GM19023 (cell line): ENCODE data around the gene NR1I2.

Experiments used
- ATAC-seq: cut with Tn5 transposase; IDR thresholded peaks from one replicate; pipeline ENCODE4 v1.9.1; 2021; ENCODE audit warnings: mild to moderate bottlenecking, moderate library complexity; ENCODE audit not compliant: unreplicated experiment

The NR1I2 gene

DNA sequence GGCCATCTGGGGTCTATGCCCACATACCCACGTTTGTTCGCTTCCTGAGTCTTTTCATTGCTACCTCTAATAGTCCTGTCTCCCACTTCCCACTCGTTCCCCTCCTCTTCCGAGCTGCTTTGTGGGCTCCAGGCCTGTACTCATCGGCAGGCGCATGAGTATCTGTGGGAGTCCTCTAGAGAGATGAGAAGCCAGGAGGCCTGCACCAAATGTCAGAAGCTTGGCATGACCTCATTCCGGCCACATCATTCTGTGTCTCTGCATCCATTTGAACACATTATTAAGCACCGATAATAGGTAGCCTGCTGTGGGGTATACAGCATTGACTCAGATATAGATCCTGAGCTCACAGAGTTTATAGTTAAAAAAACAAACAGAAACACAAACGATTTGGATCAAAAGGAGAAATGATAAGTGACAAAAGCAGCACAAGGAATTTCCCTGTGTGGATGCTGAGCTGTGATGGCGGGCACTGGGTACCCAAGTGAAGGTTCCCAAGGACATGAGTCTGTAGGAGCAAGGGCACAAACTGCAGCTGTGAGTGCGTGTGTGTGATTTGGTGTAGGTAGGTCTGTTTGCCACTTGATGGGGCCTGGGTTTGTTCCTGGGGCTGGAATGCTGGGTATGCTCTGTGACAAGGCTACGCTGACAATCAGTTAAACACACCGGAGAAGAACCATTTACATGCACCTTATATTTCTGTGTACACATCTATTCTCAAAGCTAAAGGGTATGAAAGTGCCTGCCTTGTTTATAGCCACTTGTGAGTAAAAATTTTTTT is 35.9 kb downstream of the NR1I2 start:
- ATAC-seq: no peak

DNA sequence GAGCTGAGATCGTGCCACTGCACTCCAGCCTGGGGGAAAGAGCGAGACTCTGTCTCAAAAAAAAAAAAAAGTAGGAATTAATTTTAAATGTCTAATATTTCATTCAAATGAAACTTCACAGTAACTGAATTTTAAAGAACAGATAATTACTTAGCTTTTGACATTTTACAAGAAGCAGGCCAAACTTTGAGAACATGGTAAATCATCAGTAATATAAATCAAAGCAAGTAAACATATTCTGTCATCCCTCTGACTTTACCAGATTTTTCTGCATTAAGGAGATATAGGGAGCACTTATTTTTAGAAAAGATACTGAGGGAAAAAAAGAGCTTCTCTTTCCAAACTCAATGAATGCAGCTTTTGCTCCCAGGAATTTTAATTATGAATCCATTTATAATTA is 37.0 kb downstream of the NR1I2 start:
- no peak for ATAC-seq

DNA sequence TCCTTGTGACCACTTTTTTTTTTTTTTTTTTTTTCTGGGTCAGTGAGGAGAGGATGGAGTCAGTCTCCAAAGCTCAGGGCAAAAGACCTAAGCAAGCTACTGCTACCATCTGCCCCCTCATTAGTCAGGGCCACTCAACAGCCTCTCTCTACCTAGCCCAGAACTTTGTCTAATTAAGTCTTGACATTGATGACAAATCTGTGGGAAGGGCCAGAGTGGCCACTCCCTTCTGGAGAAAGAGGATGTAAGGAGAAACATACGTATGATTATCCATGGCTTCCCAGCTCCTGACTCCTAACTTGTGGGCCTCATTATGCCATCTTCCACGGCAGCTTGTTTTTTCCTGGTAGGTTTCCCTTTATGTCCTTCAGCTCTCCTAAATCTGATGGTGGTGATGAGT is 37.9 kb downstream of the NR1I2 start:
- no peak for ATAC-seq

DNA sequence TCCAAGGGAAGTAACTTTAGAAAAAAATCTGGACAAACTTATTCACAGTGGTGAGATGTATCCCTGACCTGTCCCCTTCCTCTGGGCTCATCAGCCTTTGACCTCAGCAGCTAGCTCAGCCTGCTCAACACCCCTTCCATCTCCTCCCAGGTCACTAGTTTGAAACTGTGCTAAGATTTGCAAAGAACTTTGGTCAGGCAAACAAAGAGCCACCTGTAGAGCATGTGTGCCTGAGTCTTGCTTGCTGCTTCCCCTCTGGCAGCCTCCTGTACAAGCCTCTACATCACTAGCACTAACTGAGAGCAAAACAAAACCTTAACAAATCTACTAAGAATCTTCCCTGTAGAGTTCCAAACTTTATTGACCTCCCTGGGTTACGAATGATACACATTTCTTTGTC is 43.9 kb downstream of the NR1I2 start:
- no peak for ATAC-seq

GRCh38 chr3:119826711-119827608 is 45.1 kb downstream of the NR1I2 start:
- no peak for ATAC-seq

GRCh38 chr3:119829420-119829819 is 47.5 kb downstream of the NR1I2 start:
- no peak for ATAC-seq

GRCh38 chr3:119831022-119831421 is 49.1 kb downstream of the NR1I2 start:
- no peak for ATAC-seq

- ATAC-seq: no peak
Observed at GRCh38 chr3:119831941-119832371, 50.1 kb downstream of the NR1I2 start.

DNA sequence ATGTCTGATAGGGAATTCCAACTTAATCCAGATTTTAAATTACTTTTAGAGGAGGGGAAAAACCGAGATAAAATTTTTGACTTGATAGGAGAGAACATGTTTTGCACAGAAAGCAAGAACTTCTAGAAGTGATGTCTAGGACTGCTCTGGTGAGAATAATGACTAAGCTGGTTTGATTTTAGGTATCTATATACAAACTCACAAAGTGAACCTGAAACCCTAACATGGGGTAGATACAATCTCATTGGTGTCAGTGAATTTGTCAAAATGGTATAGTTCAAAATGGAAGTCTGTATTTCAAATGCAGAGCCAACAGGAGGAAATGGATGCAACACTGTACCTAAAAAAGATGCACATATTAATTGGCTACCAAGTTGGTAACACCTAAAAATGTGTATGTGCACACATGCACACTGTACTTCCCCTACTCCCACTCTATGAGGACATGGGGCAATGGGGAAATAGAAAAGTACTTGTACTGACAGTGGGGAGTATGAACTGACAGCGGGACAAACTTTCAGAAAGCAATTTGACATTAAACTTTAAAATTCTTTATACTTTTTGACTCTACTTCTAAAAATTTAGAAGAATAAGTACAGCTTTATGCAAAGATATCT is 53.0 kb downstream of the NR1I2 start:
- ATAC-seq: no peak

- no peak for ATAC-seq
Observed at GRCh38 chr3:119835556-119835955, 53.7 kb downstream of the NR1I2 start.

DNA sequence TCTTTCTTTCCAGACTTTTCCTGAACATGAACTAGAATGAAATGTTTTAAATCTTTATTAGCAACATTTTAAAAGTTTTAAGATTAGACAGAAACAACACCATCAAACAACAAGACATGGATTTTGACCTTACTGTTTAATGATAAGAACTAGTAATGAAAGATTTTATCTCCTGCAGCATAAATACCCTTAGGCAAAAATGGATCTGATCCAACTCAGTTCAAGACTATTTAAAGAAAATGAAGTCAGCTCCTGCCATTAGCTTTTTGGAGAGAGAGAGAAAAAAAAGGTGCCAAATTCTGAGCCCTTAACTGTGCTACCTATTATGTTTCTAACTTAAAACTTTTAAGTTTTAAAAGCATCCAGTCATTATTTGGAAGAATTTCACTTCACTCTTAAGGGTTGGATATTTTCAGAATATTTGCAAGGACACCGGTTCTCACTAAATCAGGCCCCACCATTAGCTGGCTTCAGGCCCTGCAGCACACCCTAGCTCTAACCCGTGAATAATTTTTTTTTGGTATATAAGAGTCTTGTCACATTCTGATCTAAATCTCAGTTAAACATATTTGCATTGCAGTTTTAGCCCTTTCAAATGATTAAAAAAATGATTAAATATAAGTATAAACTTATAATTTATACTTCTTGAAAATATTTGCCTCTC is 60.0 kb downstream of the NR1I2 start:
- ATAC-seq: no peak

- no peak for ATAC-seq
Observed at GRCh38 chr3:119849126-119849525, 67.2 kb downstream of the NR1I2 start.

DNA sequence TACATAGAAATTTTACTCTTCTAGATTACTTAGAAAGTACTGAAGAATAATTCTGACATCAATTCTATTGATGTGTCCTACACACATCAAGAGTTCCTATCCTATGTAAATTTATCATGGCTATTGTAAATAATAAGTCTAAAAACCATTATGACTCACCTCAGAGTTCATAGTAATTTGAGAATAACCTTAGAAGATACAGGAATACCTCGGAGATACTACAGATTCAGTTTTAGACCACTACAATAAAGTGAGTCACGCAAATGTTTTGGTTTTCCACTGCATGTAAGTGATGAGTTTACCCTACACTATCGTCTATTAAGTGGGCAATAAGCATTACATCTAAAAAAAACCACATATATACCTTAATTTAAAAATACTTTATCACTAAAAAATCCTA is 74.8 kb downstream of the NR1I2 start:
- ATAC-seq: no peak

- no peak for ATAC-seq
Observed at GRCh38 chr3:119858957-119859356, 77.1 kb downstream of the NR1I2 start.

GRCh38 chr3:119859728-119860127 is 77.8 kb downstream of the NR1I2 start:
- ATAC-seq: no peak

DNA sequence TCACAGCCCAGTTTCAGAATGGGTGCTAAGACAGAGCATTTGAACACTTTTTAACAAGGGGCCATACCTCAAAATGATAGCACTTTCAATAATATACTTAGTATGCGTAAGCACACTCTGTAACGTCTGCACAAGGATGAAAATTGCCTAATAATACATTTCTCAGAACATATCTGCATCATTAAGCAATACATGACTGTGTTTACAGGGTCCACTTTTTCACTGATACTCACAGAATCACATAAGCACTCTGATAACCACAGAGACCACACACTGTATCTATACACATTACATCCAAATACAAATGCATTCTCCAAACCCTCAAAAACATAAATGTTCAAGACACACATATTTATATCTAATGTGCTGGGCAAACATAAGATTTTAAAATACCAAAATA is 79.8 kb downstream of the NR1I2 start:
- ATAC-seq: no peak

- no peak for ATAC-seq
Observed at GRCh38 chr3:119862616-119863015, 80.7 kb downstream of the NR1I2 start.

DNA sequence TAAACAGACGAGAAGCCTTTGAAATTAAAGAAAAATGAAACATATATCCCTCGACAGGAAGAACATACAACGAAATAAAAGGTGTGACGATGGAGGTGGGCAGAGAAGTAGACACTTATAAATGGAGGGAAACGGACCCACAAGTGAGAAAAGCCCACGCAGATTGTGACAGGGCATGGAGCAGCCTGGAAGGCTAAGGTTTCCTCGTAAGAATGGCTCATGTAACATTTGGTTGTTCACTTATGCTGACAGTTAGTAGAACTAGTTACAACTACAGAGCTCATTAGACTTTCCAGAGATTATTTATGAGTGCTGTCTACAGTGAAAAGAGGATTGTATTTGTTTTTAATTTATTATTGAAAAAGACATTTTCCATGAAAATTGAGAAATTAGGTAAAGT is 82.6 kb downstream of the NR1I2 start:
- no peak for ATAC-seq
